Stomach (tissue), 4 donors: ENCODE data around the gene ABRACL.

ENCODE experiments used
- CTCF ChIP-seq, 7 experiments: fragments of 450-650 bp in 4 of 7; fragments of 200-600 bp in 3 of 7; sonication (generic) in 3 of 7; IDR thresholded peaks; one replicate each; pipeline ENCODE4 v1.5.1; 2016 to 2019; ENCODE audit warnings: antibody characterized with exemption in 7 of 7, control low read depth in 2 of 7, mild to moderate bottlenecking in 1 of 7
- POLR2A ChIP-seq, 4 donors: fragments of 450-650 bp; IDR thresholded peaks; one replicate each; pipeline ENCODE4 v1.6.1; 2016; ENCODE audit warnings: antibody characterized with exemption in 4 of 4, control low read depth in 2 of 4, mild to moderate bottlenecking in 1 of 4, moderate library complexity in 1 of 4

GRCh38 chr6:139013185-139013800 lies 15.3 kb upstream of the ABRACL start:
- no peak for TF ChIP-seq CTCF (IDR thresholded peaks at IDR 0.05)
- no peak for TF ChIP-seq POLR2A (IDR thresholded peaks at IDR 0.05)
